Endothelial cell of umbilical vein (primary cell): ENCODE measurements around the gene WDR27. TPM values are rescaled to one million over a fixed set of nuclear protein-coding genes. Genes with fewer than 3 reads are reported as not detected.

Source experiments
- BruUV-seq: library from RNA; stranded (reverse); fragments of 400-500 nt; replicated peaks from 2 replicates; lab custom pipeline; 2021; lab: Mats Ljungman, UMichigan
- CTCF ChIA-PET: fragments of 300-600, 350-600 bp; sonication (Branson Sonifier 250); formaldehyde crosslinking; loops from one replicate; lab custom pipeline; 2021; ENCODE audit warnings: antibody characterized with exemption, inconsistent platforms; lab: Charles Lee
- POLR2A ChIA-PET: fragments of 300-600, 350-600 bp; sonication (Branson Sonifier 250); formaldehyde crosslinking; loops from one replicate; lab custom pipeline; 2021; ENCODE audit warnings: antibody characterized with exemption, inconsistent platforms; lab: Charles Lee
- DNase-seq: peaks from one replicate; pipeline ENCODE4 v3.0.0-alpha.2; 2011; ENCODE audit warnings: low read depth, low spot score
- FAIRE-seq: peaks from 2 replicates; lab custom pipeline; 2011; peaks lifted over from hg19 to GRCh38; lab: Jason Lieb, UNC
- H2AFZ ChIP-seq: 2 replicates; pipeline ENCODE4 v1.6.0; 2012; ENCODE audit warnings: low read depth, low read length, control low read depth, inconsistent platforms
- H3K27ac ChIP-seq: 2 replicates; pipeline ENCODE4 v1.5.1; 2011; ENCODE audit warnings: low read depth, mild to moderate bottlenecking, control low read depth, low read length, moderate library complexity; ENCODE audit not compliant: insufficient read depth
- H3K27me3 ChIP-seq, 2 experiments: 2 replicates each; pipeline versions ENCODE4 v1.6.0 to v1.6.1; 2011; ENCODE audit warnings: low read length in 2 of 2, mixed read lengths in 1 of 2; ENCODE audit not compliant: control insufficient read depth in 2 of 2, insufficient read depth in 2 of 2
- H3K36me3 ChIP-seq, 2 experiments: 2 replicates in 1 of 2; 3 replicates in 1 of 2; pipeline ENCODE4 v1.5.1; 2011; ENCODE audit warnings: low read length in 2 of 2, mild to moderate bottlenecking in 1 of 2, moderate library complexity in 1 of 2; ENCODE audit not compliant: control insufficient read depth in 2 of 2, insufficient read depth in 2 of 2; ENCODE audit errors: extremely low read depth in 1 of 2
- H3K4me1 ChIP-seq: 3 replicates; pipeline ENCODE4 v1.5.1; 2011; ENCODE audit warnings: mild to moderate bottlenecking, low read length; ENCODE audit not compliant: control insufficient read depth, insufficient read depth; ENCODE audit errors: extremely low read depth
- H3K4me2 ChIP-seq: 2 replicates; pipeline ENCODE4 v1.6.1; 2011; ENCODE audit warnings: low read length, control low read depth, mixed read lengths; ENCODE audit not compliant: insufficient read depth
- H3K4me3 ChIP-seq, 3 experiments: fragments of 200-600 bp in 1 of 3; sonication (generic), shearing (Covaris generic) in 1 of 3; replicated peaks in 1 of 3; 2 replicates each; pipeline ENCODE4 v1.5.1; 2011 to 2016; ENCODE audit warnings: control low read depth in 3 of 3, low read length in 3 of 3, mild to moderate bottlenecking in 2 of 3, inconsistent platforms in 1 of 3, low read depth in 1 of 3, moderate library complexity in 1 of 3; ENCODE audit not compliant: insufficient read depth in 1 of 3
- H3K79me2 ChIP-seq: 2 replicates; pipeline ENCODE4 v1.6.0; 2012; ENCODE audit warnings: low read length, inconsistent platforms; ENCODE audit not compliant: control insufficient read depth, insufficient read depth
- H3K9ac ChIP-seq: replicated peaks from 2 replicates; pipeline ENCODE3; 2011; ENCODE audit warnings: low read length, control low read depth; ENCODE audit not compliant: insufficient read depth; ENCODE audit errors: extremely low read depth
- H3K9me1 ChIP-seq: replicated peaks from 3 replicates; pipeline ENCODE4 v1.6.0; 2011; ENCODE audit warnings: mild to moderate bottlenecking, low read length; ENCODE audit not compliant: control insufficient read depth, insufficient read depth; ENCODE audit errors: extremely low read depth
- H3K9me3 ChIP-seq: replicated peaks from 2 replicates; pipeline ENCODE4 v1.5.1; 2012; ENCODE audit warnings: low read length, inconsistent platforms; ENCODE audit not compliant: control insufficient read depth, insufficient read depth
- H4K20me1 ChIP-seq: replicated peaks from 2 replicates; pipeline ENCODE3; 2011; ENCODE audit warnings: mild to moderate bottlenecking, low read length; ENCODE audit not compliant: control insufficient read depth, insufficient read depth; ENCODE audit errors: extremely low read depth
- CTCF ChIP-seq, 2 donors: IDR thresholded peaks; 1 replicate in 1 of 2; 2 replicates in 1 of 2; pipeline ENCODE4 v1.5.1; 2011; ENCODE audit warnings: low read length in 2 of 2, mild to moderate bottlenecking in 2 of 2, moderate library complexity in 2 of 2, control low read depth in 1 of 2, inconsistent platforms in 1 of 2, low read depth in 1 of 2; ENCODE audit not compliant: insufficient read depth in 1 of 2; ENCODE audit errors: extremely low read depth in 1 of 2
- EZH2 ChIP-seq: IDR thresholded peaks from 2 replicates; pipeline ENCODE4 v1.6.1; 2012; ENCODE audit warnings: borderline replicate concordance, low read depth, mild to moderate bottlenecking, moderate library complexity, low read length, inconsistent platforms; ENCODE audit not compliant: severe bottlenecking
- FOS ChIP-seq: IDR thresholded peaks from 2 replicates; pipeline ENCODE4 v1.6.1; 2011; ENCODE audit warnings: mild to moderate bottlenecking, low read length, moderate library complexity, borderline replicate concordance; ENCODE audit not compliant: insufficient read depth
- GATA2 ChIP-seq: IDR thresholded peaks from 2 replicates; pipeline ENCODE4 v1.7.0; 2011; ENCODE audit warnings: low read depth, mild to moderate bottlenecking, moderate library complexity, mixed read lengths, low read length; ENCODE audit not compliant: insufficient read length, insufficient read depth
- JUN ChIP-seq: IDR thresholded peaks from 2 replicates; pipeline ENCODE4 v1.6.1; 2011; ENCODE audit warnings: borderline replicate concordance, low read depth; ENCODE audit not compliant: insufficient read length, insufficient read depth
- MYC ChIP-seq: IDR thresholded peaks from one replicate; pipeline ENCODE4 v1.6.1; 2011; ENCODE audit warnings: mild to moderate bottlenecking, low read depth, low read length
- POLR2A ChIP-seq: IDR thresholded peaks from 2 replicates; pipeline ENCODE4 v1.6.1; 2012; ENCODE audit warnings: low read depth, mild to moderate bottlenecking, control low read depth, low read length
- POLR2AphosphoS5 ChIP-seq: IDR thresholded peaks from 2 replicates; pipeline ENCODE4 v1.6.1; 2012; ENCODE audit warnings: low read depth, mild to moderate bottlenecking, control low read depth, low read length, moderate library complexity; ENCODE audit not compliant: insufficient read depth
- dilution Hi-C: fragments of 300-500 bp; cut with MboI; formaldehyde crosslinking; loops from one replicate; pipeline ENCODE4 v1.15.0; 2019; ENCODE audit warnings: low sequenced_read_pairs; ENCODE audit not compliant: extremely low pct_ligation_motif_present
- intact Hi-C: fragments of 100-400 bp; cut with micrococcal nuclease; formaldehyde crosslinking; loops from one replicate; pipeline ENCODE4 v1.10.0; 2022
- polyA plus RNA-seq, 4 experiments: library from polyadenylated mRNA; depleted of rRNA in 3 of 4; stranded (reverse) in 3 of 4; unstranded in 1 of 4; fragments of >200 nt; gene quantifications; 2 replicates each; pipeline versions ENCODE4 v1.2.1 to v1.2.3, GENCODE V29; 2011 to 2012; ENCODE audit warnings: missing spikeins in 1 of 4
- total RNA-seq: library from RNA; stranded (reverse); gene quantifications from 2 replicates; pipeline ENCODE4 v1.2.3, GENCODE V29; 2021
- TF ChIP-seq, protein P1 (sequence below): IDR thresholded peaks from 2 replicates; pipeline ENCODE4 v1.6.1; 2011; ENCODE audit not compliant: insufficient read depth, insufficient read length

WDR27 gene
- total and polyA plus RNA-seq, 2 donors (not counting 3 experiments of a cell fraction or from before 2014, with no cell fraction given), result 60.1 to 69.7 TPM

DNA sequence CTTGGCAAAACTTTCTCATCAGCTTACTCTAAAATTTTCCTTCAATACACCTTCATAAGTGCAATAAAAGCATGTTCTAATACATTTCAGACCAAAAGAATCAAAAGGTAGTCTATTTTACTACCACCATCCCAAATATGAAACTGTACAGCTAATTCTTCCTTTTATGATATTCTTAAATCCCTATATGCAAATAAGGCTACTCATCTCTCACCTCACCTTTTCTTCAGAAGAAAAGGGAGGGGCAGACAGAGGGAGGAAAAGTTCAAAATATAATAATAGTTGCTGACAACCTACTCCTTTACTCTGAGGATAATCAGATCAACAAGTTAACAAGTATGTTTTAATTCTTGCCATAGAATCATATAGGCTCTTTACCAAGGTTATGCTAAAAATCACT, 7.5 kb upstream of the WDR27 start:
- FAIRE-seq (no peak), DNase-seq (no peak)
- BruUV-seq, result no TSS peak
- no peaks in the 10 kb centered on the region for H3K9me3 ChIP-seq
- dilution Hi-C loops (no loop called here), intact Hi-C loops (no loop called here)
- no peaks in the 10 kb centered on the region for H4K20me1 ChIP-seq
- no peak overlapping the region for H2AFZ ChIP-seq
- no peak overlapping the region for H3K27ac ChIP-seq
- no peak overlapping the region for H3K4me2 ChIP-seq
- H3K36me3 ChIP-seq, result peaks cover 8 to 22% of the 10 kb centered on the region in 2 experiments
- H3K9me1 ChIP-seq, result no peaks in the 10 kb centered on the region
- POLR2A ChIA-PET, result no interaction called here
- TF ChIP-seq MYC (no peak), CTCF (IDR thresholded peaks at IDR 0.05; ENCODE audit: extremely low read depth in 1 of 2, insufficient read depth in 1 of 2, low read depth in 1 of 2, low read length in 2 of 2) (no peak), GATA2 (no peak), EZH2 (no peak), POLR2A (no peak), POLR2AphosphoS5 (no peak), JUN (no peak), FOS (no peak)
- TF ChIP-seq, protein P1, sequence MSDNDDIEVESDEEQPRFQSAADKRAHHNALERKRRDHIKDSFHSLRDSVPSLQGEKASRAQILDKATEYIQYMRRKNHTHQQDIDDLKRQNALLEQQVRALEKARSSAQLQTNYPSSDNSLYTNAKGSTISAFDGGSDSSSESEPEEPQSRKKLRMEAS, result no peak
- CTCF ChIA-PET, result interaction anchor here (1.1 to 3.6 kb wide), 6 partner anchors 9 to 197 kb away, joined by 3 to 18 read pairs (median 5); no protein-coding TSS in a partner anchor
- H3K4me3 ChIP-seq, result no peak overlapping the region
- H3K27me3 ChIP-seq, result no peaks in the 10 kb centered on the region
- H3K79me2 ChIP-seq, result peaks cover 12% of the 10 kb centered on the region
- peaks cover 5% of the 10 kb centered on the region for H3K4me1 ChIP-seq
- no peak overlapping the region for H3K9ac ChIP-seq
